Hepatocyte (in vitro differentiated cells): ENCODE results near the gene RREB1.

ENCODE experiments used
- EZH2 ChIP-seq: fragments of 200-600 bp; sonication (generic); IDR thresholded peaks from 2 replicates; pipeline ENCODE4 v1.6.1; 2016; ENCODE audit warnings: antibody characterized with exemption, mild to moderate bottlenecking, borderline replicate concordance
- TF ChIP-seq, protein P1 (sequence below): fragments of 200-600 bp; sonication (generic); IDR thresholded peaks from 2 replicates; pipeline ENCODE4 v1.5.1; 2016; ENCODE audit warnings: antibody characterized with exemption, mild to moderate bottlenecking; ENCODE audit not compliant: poor library complexity

DNA sequence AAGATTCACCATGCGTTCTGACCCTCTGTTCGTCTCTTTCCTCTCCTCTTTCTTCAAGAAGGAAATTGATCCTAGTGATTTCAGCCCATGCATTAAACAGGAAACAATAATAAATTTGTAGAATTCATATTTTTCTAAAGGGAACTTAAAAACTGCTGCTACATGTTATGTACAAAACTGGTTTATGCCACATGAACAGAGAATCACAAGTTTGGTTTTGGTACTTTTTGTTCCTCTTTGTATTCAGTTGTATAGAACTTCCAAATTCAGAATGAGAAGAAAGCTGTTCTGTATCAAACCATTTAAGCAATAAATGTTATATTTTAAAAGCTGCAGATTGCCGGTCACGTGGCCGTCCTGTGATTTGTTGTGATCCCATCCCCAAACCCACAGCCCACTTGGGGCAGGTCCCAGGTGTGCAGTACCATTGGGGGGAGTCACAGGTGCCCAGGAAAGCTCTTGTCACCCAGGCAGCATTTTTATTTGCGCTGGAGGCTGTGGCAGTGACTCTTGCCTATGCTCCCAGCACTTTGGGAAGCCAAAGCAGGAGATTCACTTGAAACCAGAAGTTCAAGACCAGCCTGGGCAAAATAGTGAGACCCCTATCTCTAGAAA, 144.0 kb downstream of the RREB1 start:
- TF ChIP-seq, protein P1, sequence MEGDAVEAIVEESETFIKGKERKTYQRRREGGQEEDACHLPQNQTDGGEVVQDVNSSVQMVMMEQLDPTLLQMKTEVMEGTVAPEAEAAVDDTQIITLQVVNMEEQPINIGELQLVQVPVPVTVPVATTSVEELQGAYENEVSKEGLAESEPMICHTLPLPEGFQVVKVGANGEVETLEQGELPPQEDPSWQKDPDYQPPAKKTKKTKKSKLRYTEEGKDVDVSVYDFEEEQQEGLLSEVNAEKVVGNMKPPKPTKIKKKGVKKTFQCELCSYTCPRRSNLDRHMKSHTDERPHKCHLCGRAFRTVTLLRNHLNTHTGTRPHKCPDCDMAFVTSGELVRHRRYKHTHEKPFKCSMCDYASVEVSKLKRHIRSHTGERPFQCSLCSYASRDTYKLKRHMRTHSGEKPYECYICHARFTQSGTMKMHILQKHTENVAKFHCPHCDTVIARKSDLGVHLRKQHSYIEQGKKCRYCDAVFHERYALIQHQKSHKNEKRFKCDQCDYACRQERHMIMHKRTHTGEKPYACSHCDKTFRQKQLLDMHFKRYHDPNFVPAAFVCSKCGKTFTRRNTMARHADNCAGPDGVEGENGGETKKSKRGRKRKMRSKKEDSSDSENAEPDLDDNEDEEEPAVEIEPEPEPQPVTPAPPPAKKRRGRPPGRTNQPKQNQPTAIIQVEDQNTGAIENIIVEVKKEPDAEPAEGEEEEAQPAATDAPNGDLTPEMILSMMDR, result no peak
- no peak for TF ChIP-seq EZH2
